HepG2 (cell line): ENCODE measurements around the gene LMAN2.

Experiments used
- BRCA1 ChIP-seq: sonication (generic); formaldehyde crosslinking; IDR thresholded peaks from 2 replicates; pipeline ENCODE4 v1.4.0; 2020; ENCODE audit warnings: missing genetic modification reagents
- CEBPB ChIP-seq: IDR thresholded peaks from 2 replicates; pipeline ENCODE4 v1.6.1; 2011; ENCODE audit warnings: low read depth, low read length, improper control_type of control experiment, borderline replicate concordance
- PBX2 ChIP-seq: IDR thresholded peaks from 2 replicates; pipeline ENCODE4 v1.6.1; 2016; ENCODE audit warnings: control low read depth
- POLR2AphosphoS5 ChIP-seq: IDR thresholded peaks from 2 replicates; pipeline ENCODE4 v1.6.1; 2012; ENCODE audit warnings: low read depth, low read length
- RELA ChIP-seq: sonication (generic); formaldehyde crosslinking; IDR thresholded peaks from 2 replicates; pipeline ENCODE4 v1.4.0; 2020; ENCODE audit warnings: missing genetic modification reagents
- SIN3A ChIP-seq: IDR thresholded peaks from 2 replicates; pipeline ENCODE4 v1.6.1; 2011; ENCODE audit warnings: low read depth, mild to moderate bottlenecking, control low read depth, low read length, borderline replicate concordance
- ZNF83 ChIP-seq: sonication (generic); formaldehyde crosslinking; IDR thresholded peaks from 2 replicates; pipeline ENCODE4 v1.4.0; 2020; ENCODE audit warnings: missing genetic modification reagents, mild to moderate bottlenecking, borderline replicate concordance
- TF ChIP-seq, protein P1 (sequence below): sonication (generic); formaldehyde crosslinking; IDR thresholded peaks from 2 replicates; pipeline ENCODE4 v1.5.0; 2020; ENCODE audit warnings: missing genetic modification reagents, mild to moderate bottlenecking, borderline replicate concordance
- TF ChIP-seq, protein P2 (sequence below): sonication (generic); formaldehyde crosslinking; IDR thresholded peaks from 2 replicates; pipeline ENCODE4 v1.5.0; 2020; ENCODE audit warnings: mild to moderate bottlenecking, missing genetic modification reagents, moderate library complexity

DNA sequence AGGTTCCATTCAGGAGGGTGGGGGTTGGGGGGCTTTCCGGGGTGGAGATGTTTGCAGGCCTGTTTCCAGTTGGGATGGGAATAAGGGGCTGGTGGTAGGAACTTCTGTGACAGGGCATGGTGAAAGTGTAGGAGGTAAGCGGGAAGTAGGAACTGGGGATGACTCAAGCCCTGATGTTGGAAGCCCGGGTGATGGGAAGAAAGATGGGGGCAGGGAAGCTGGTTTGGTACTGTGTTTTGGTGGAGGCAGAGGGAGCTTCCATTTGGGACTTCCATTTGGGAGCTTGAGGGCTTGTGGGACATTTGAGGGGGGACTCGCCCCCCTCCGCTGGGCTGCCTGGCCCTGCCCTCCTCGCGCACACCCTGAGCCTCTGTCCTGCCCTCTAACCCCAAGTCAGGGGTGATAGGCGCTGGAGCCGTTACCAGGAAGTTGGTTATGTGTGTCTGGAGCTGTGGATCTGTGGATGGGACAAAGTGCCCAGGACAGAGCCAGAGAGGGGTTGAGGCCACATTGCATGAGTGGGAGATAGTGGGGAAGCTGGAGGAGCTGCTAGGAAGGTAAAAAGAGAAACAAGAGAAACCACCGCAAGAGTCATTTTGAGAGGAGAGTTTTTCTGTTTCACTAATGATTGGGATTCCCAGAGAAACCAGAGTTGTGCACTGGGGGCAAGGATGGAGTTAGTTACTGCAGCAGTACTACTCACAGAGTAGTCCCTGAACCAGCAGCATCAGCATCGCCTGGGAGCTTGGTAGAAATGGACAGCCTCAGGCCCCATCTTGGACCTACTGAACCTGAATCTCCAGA is 12.9 kb upstream of the LMAN2 start:
- TF ChIP-seq CEBPB: no peak
- TF ChIP-seq, protein P1, sequence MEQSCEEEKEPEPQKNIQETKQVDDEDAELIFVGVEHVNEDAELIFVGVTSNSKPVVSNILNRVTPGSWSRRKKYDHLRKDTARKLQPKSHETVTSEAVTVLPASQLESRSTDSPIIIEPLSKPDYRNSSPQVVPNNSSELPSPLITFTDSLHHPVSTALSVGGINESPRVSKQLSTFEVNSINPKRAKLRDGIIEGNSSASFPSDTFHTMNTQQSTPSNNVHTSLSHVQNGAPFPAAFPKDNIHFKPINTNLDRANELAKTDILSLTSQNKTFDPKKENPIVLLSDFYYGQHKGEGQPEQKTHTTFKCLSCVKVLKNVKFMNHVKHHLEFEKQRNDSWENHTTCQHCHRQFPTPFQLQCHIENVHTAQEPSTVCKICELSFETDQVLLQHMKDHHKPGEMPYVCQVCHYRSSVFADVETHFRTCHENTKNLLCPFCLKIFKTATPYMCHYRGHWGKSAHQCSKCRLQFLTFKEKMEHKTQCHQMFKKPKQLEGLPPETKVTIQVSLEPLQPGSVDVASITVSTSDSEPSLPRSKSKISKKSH (CRISPR knock-in tag): no peak
- no peak for TF ChIP-seq PBX2 (CRISPR knock-in tag)
- no peak for TF ChIP-seq ZNF83 (CRISPR knock-in tag)
- no peak for TF ChIP-seq SIN3A
- TF ChIP-seq, protein P2, sequence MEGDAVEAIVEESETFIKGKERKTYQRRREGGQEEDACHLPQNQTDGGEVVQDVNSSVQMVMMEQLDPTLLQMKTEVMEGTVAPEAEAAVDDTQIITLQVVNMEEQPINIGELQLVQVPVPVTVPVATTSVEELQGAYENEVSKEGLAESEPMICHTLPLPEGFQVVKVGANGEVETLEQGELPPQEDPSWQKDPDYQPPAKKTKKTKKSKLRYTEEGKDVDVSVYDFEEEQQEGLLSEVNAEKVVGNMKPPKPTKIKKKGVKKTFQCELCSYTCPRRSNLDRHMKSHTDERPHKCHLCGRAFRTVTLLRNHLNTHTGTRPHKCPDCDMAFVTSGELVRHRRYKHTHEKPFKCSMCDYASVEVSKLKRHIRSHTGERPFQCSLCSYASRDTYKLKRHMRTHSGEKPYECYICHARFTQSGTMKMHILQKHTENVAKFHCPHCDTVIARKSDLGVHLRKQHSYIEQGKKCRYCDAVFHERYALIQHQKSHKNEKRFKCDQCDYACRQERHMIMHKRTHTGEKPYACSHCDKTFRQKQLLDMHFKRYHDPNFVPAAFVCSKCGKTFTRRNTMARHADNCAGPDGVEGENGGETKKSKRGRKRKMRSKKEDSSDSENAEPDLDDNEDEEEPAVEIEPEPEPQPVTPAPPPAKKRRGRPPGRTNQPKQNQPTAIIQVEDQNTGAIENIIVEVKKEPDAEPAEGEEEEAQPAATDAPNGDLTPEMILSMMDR (CRISPR knock-in tag): no peak
- no peak for TF ChIP-seq BRCA1 (CRISPR knock-in tag)
- no peak for TF ChIP-seq POLR2AphosphoS5
- TF ChIP-seq RELA (CRISPR knock-in tag): no peak
